Motor neuron (in vitro differentiated cells): ENCODE measurements around the gene PCDH12. TPM values are rescaled to one million over a fixed set of nuclear protein-coding genes. Genes with fewer than 3 reads are reported as not detected.

Source experiments
- ATAC-seq, 8 experiments: fragments of 200-7000 bp; cut with Tn5 transposase; replicated peaks in 6 of 8; 2 replicates each; pipeline ENCODE4 v1.8.0; 2021; ENCODE audit warnings: mild to moderate bottlenecking in 8 of 8, moderate library complexity in 8 of 8
- H3K27ac ChIP-seq, 2 donors: fragments of 250-450 bp; sonication (Bioruptor Pico); 2 replicates each; pipeline ENCODE4 v1.9.0; 2021; ENCODE audit warnings: antibody characterized with exemption in 2 of 2, mild to moderate bottlenecking in 2 of 2, moderate library complexity in 1 of 2
- H3K4me1 ChIP-seq, 2 donors: fragments of 250-450 bp; sonication (Bioruptor Pico); replicated peaks in 1 of 2; 2 replicates each; pipeline ENCODE4 v1.6.1; 2021; ENCODE audit warnings: antibody characterized with exemption in 2 of 2, mild to moderate bottlenecking in 2 of 2, moderate library complexity in 1 of 2
- H3K4me3 ChIP-seq, 5 donors: fragments of 250-450 bp; sonication (Bioruptor Pico); 2 replicates each; pipeline ENCODE4 v1.9.0; 2021; ENCODE audit warnings: antibody characterized with exemption in 5 of 5, mild to moderate bottlenecking in 5 of 5, moderate library complexity in 4 of 5
- WGBS, 10 experiments: fragments of 450-650 bp; shearing (Covaris generic); methylation state at CpG; one replicate each; pipeline ENCODE4 v1.0.0; 2022; 5-methylcytosine and 5-hydroxymethylcytosine counted together
- in situ Hi-C, 9 experiments: fragments of 400-800 bp; cut with MboI; loops; one replicate each; pipeline ENCODE4 v1.15.0; 2021; ENCODE audit warnings: low sequenced_read_pairs in 9 of 9, low pct_unique_long_range_greater_than_20kb in 2 of 9; ENCODE audit not compliant: unreplicated experiment in 9 of 9
- total RNA-seq, 8 experiments: library from RNA; unstranded; fragments of 300-600 nt; gene quantifications; 2 replicates each; pipeline versions ENCODE4 v1.2.3 to v1.2.4, GENCODE V29; 2022

Gene PCDH12
- total RNA-seq, 8 experiments from 2014 or later = 0.60 to 15.8 (median 0.93) TPM

DNA sequence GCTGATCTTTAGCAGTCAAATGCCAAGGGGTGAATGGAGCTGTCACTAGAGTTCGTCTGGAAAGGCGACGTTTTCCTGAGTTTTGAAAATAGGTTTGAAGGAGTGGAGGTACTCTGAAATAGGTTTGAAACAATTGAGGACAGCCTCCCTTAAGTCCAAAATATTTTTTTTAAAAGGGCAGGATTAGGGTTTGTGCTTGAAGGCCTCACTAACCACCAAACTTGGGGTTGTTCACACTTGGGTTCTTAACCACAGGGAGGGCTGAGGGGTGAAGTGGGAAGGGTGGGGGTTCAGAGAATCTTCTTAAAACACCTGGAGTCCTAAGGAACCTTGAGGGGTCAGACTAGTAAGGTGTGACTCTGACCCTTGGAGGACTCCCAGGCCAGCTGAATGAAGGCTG lies 3.5 kb upstream of the PCDH12 start:
- 82 to 96% (median 91%) methylated on average over 2 to 3 of the region's 3 CpGs; no CpG with 5 or more reads in 6 of the 10 experiments for WGBS, 10 experiments
- ATAC-seq = no peak

DNA sequence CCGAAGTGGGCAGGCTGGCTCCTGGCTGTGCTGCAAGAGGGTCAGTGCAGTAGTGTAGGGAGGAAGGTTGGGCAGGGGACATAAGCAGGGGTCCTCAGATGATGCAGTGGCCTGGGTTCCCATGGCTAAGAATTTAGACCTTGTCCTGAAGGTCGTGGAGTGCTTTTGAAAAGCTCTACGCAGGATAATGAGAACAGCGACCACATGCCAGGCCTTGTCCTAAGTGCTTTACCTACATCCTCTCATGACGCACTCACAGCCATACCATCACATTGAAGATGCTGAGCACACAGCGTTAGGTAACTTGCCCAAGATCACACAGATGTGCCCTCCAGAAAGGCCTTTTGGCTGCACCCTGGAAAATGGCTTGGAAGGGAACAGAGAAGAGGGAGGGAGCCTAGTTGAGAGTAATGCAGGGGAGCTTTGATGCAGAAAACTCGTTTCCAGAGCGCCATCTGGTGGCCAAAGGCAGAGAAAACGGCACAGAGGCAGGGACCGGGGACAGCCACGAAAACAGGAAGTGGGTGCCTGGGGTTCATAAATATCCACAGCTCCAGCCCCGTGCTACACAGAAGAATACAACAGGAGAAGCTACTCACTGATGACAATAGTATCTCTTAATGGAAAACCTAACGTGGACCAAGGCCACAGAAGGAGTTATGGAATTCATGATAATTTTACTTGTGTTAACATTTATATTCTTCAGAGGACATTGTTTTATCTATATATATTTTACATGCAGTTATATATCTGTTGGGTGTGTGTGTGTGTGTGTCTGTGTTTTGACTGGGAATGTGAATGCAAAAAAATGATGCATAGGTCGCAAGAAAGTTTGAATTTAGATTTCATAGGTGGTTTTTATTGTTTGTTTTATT lies 2.7 kb upstream of the PCDH12 start:
- WGBS, 10 experiments = 0 to 53% (median 11%) methylated on average over 1 to 9 of the region's 14 CpGs
- in situ Hi-C loops = loop anchor here in 3 of 9 experiments (10.0 to 25.0 kb wide), 3 partner anchors 266 to 286 kb away; partner anchors contain the start of gene ARAP3 (in 1 of the 3)
- Histone ChIP-seq H3K4me3 (no peak overlapping the region), H3K4me1 (peaks cover 15 to 31% of the 10 kb centered on the region in 2 donors), H3K27ac (no peak overlapping the region)
- peak; percentile 80 to 97 (median 95) for ATAC-seq

More for the DNA sequence above, 3.5 kb upstream of the PCDH12 start:
- Histone ChIP-seq H3K4me3 (no peak overlapping the region), H3K27ac (no peak overlapping the region), H3K4me1 (peaks cover 15 to 31% of the 10 kb centered on the region in 2 donors)
- in situ Hi-C loops = loop anchor here in 3 of 9 experiments (10.0 to 25.0 kb wide), 3 partner anchors 267 to 287 kb away; partner anchors contain the start of gene ARAP3 (in 1 of the 3)

DNA sequence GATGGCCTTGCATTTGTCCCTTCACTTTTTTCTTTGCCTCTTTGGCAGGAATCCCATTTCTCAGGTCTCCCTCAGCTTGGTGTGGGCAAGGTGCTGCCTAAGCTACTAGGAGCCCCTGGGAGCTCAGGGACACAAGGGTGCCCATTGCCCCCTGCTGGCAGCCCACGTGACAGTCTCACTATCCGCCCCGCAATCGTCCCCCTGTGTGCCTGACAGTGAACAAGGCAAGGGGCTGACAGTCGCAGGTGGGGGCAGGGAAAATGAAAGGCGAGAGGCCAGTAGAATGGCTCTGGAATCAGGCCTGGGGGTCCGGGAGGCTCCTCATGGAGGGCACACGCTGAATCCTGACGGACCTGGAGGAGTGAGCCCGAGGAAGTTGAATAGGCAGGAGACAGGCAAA lies 2.0 kb upstream of the PCDH12 start:
- peak in 2 of 8 experiments; percentile 6 to 28 for ATAC-seq

DNA sequence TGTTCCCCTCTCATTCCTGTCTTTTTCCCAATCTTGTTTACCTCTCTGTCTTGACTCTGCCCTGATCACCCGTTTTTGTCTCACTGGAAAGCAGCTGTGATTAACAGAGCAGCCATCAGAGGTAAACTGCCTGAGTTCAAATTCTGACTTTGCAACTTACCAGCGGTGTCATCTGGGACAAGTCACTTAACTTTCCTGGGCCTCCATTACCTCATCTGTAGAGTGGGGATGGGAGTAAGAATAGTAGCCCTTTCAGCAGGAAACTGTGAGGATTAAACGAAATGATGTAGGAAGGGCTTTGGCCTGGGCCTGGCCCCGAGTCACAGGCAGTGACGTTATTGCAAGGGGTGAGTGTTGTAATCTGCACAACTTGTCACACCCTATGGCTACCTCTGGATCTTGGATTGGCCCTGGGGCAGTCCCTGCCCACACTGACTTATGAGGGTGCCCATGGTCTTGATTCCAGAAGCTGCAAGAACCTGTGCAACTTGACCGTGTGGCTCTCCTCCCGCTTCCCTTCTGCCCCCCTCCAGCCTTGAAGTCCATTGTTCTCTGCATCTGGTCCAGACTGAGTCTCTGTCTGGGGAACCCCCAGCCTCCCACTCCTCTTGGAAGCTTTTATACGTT lies 657 bp upstream of the PCDH12 start:
- no peak overlapping the region for H3K27ac ChIP-seq
- in situ Hi-C loops = loop anchor here in 4 of 9 experiments (10.0 to 25.0 kb wide), 4 partner anchors 74 to 284 kb away; partner anchors contain the start of gene ARAP3 (in 1 of the 4)
- no peak overlapping the region for H3K4me3 ChIP-seq
- 42 to 100% (median 61%) methylated on average over 1 to 8 of the region's 8 CpGs; no CpG with 5 or more reads in 1 of the 10 experiments for WGBS, 10 experiments
- peak in 3 of 8 experiments; percentile 31 to 85 (median 82) for ATAC-seq
- H3K4me1 ChIP-seq = peaks cover 12 to 23% of the 10 kb centered on the region in 2 donors

More for the DNA sequence above, 2.0 kb upstream of the PCDH12 start:
- 40 to 100% (median 67%) methylated on average over 1 to 6 of the region's 10 CpGs; no CpG with 5 or more reads in 3 of the 10 experiments for WGBS, 10 experiments
- Histone ChIP-seq H3K4me3 (no peak overlapping the region), H3K27ac (no peak overlapping the region), H3K4me1 (peaks cover 15 to 31% of the 10 kb centered on the region in 2 donors)
- in situ Hi-C loops = loop anchor here in 3 of 9 experiments (10.0 to 25.0 kb wide), 3 partner anchors 265 to 285 kb away; partner anchors contain the start of gene ARAP3 (in 1 of the 3)

DNA sequence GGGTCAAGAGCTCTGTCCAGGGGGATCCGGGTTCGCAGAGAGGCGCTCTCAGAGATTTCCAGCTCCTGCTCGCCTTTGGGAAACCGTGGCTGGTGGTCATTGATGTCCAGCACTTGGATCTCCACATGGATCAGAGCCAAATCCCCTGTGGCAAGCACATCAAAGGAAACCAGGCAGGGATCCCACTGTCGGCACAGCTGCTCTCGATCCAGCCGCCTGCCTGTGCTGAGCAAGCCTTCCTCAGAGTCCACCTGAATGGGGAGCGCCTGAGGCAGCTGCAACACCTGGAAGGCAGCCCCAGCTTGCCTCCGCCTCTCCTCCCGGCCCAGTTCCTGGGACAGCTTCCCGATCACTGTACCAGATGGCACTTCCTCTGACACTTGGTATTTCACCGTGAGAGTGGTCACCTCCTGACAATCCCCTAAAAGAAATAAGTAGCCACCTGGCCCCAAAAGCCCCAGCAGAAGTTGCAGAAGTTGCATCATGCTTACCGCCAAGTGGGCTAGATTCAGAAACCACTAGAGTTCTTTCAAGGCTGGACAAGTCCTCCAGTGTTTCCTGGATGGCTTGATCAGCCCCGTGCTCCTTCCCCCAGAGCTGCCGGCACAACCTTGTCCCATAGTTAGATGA lies 520 bp downstream of the PCDH12 start:
- in situ Hi-C loops = loop anchor here in 4 of 9 experiments (10.0 to 25.0 kb wide), 4 partner anchors 73 to 283 kb away; partner anchors contain the start of gene ARAP3 (in 1 of the 4)
- Histone ChIP-seq H3K4me1 (peaks cover 8 to 11% of the 10 kb centered on the region in 2 donors), H3K4me3 (no peak overlapping the region), H3K27ac (no peak overlapping the region)
- WGBS, 10 experiments = 30 to 100% (median 87%) methylated on average over 2 to 11 of the region's 16 CpGs; no CpG with 5 or more reads in 4 of the 10 experiments
- no peak for ATAC-seq

DNA sequence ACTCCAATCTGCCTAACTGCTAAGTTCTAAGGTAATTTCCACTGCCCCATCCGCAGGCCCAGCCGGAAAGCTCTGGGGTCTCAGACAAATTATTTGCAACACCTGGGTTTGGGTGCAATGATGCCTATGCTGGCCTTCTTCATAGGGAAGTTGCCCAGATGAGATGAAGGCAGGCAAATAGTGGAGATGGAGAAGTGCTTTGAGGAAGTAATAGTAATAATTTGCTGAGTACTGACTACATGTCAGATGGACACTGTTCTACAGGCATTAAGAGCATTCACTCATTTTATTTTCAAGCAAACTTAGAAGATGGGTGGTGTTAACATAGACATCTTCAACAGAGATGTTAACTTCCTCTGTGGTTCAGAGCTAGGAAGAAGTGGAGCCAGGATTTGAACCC lies 3.8 kb downstream of the PCDH12 start:
- Histone ChIP-seq H3K4me3 (no peak overlapping the region), H3K27ac (no peak overlapping the region), H3K4me1 (peaks cover 2% of the 10 kb centered on the region in 2 donors)
- in situ Hi-C loops = loop anchor here in 4 of 9 experiments (10.0 to 25.0 kb wide), 4 partner anchors 69 to 279 kb away; partner anchors contain the start of gene ARAP3 (in 1 of the 4)
- 100% methylated on average over 1 to 2 of the region's 2 CpGs; no CpG with 5 or more reads in 6 of the 10 experiments for WGBS, 10 experiments
- ATAC-seq = no peak

DNA sequence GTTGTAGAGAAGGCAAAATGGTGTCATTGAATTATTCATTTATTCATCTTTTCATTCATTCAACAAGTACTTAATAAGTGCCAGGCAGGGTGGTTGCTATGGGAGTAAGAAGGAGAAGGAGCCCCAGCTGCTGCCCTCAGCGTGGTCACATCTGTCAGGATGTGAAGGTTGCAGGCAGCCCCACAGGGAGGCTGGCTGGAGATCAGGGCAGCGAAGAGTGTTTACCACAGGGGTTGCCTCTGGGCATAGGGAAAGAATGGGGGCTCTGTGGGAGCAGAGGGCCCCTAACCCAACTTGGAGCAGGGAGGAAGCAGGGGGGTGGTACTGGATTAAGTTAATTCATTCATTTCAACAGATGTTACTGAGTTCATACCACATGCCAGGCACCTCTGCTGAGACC lies 6.0 kb downstream of the PCDH12 start:
- ATAC-seq = peak in 1 of 8 experiments; percentile 17
- Histone ChIP-seq H3K4me1 (peaks cover 0 to 2% of the 10 kb centered on the region in 2 donors), H3K4me3 (no peak overlapping the region), H3K27ac (no peak overlapping the region)
- in situ Hi-C loops = loop anchor here in 4 of 9 experiments (10.0 to 25.0 kb wide), 4 partner anchors 67 to 277 kb away; partner anchors contain the start of gene ARAP3 (in 1 of the 4)
- 79 to 100% (median 80%) methylated on average over 1 to 2 of the region's 2 CpGs; no CpG with 5 or more reads in 7 of the 10 experiments for WGBS, 10 experiments

DNA sequence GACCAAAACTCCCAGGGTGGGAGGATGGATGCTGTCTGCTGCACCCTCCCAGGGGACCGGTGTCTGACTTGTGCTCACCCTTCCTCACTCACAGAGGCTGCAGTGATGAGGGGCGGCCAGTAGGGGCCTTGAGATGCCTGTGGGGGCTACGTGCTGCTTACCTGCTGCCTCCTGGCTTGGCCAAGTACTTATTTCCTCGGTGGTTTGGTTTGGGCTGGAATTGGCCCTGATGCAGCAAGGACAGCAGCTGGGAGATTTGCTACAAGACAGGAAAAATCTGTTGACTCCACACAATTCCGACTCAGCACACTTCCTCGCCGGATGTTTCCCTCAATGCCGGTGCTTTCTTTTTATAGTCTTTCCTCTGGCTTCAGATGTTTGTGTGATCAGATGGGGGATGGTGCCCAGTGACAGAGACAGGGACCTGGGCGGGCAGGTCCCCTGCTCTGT lies 6.6 kb downstream of the PCDH12 start:
- H3K27ac ChIP-seq = no peak overlapping the region
- H3K4me3 ChIP-seq = no peak overlapping the region
- in situ Hi-C loops = loop anchor here in 4 of 9 experiments (10.0 to 25.0 kb wide), 4 partner anchors 67 to 277 kb away; partner anchors contain the start of gene ARAP3 (in 1 of the 4)
- peaks cover 0 to 2% of the 10 kb centered on the region in 2 donors for H3K4me1 ChIP-seq
- ATAC-seq = peak in 6 of 8 experiments; percentile 36 to 70 (median 51)
- 0 to 75% (median 58%) methylated on average over 1 to 9 of the region's 9 CpGs; no CpG with 5 or more reads in 1 of the 10 experiments for WGBS, 10 experiments

DNA sequence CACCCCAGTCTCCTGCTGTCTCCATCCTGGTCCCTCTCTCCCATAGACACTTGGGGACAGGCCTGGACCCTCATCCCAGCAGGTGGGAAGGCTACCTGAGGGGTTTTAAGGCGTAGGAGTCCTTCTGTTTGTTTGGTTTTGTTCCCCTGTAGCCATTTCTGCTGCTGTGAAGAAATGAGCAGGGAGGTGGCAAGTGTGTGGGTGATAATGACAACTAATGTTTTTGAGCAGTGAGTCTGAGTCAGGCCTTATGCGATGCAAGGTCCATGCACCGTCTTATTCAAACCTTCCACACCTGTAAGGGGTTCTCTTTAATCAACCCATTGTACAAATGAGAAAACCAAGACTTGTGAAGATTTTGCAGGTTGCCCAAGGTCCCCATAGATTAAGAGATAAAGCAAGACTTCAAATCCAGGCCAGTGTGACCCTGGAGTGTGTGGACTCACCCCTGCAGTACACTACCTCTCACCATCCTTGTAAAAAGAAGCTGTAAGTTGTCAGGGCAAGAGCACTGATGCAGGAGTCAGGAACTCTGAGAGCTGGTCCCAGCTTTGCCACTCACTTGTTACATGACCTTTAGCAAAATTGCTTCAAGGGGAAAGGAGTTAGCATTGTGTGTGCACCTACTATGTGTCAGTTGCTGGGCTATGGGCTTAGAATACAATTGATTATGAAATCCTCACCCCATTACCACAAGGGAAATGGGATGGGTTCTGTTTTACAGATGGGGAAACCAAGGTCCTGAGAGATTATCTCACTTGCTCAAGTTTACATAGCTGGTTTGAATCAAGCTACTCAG lies 7.6 kb downstream of the PCDH12 start:
- H3K4me1 ChIP-seq = peaks cover 3 to 8% of the 10 kb centered on the region in 2 donors
- no peak for ATAC-seq
- no peak overlapping the region for H3K27ac ChIP-seq
- in situ Hi-C loops = loop anchor here in 4 of 9 experiments (10.0 to 25.0 kb wide), 4 partner anchors 66 to 276 kb away; partner anchors contain the start of gene ARAP3 (in 1 of the 4)
- no peak overlapping the region for H3K4me3 ChIP-seq
- whole genome bisulfite sequencing, 10 experiments = 60 to 100% (median 88%) methylated on average over 1 to 3 of the region's 3 CpGs; no CpG with 5 or more reads in 4 of the 10 experiments

DNA sequence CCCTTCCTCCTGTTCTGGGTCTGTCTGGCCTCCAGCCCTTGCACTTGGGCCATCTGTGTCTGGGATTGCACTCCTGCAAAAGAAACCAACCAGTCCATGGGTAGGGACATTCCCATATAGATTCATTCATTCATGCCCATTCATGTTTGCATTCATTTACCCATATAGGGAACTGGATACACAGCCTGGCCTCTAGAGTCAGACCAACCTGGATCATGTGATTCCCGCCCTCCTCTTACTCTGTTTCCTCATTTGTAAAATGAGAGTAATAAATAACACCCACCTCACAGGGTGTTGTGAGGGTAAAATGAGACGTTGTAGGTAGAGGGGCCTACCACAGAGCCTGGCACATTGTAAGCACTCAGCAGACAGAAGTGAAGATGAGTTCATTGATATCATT lies 8.5 kb downstream of the PCDH12 start:
- no peak overlapping the region for H3K4me3 ChIP-seq
- in situ Hi-C loops = loop anchor here in 3 of 9 experiments (25.0 kb wide), 1 partner anchor 262 kb away; the partner anchor contains the start of gene ARAP3 (in 3 of the 3)
- 40 to 100% (median 100%) methylated on average over 1 of the region's 2 CpGs; no CpG with 5 or more reads in 5 of the 10 experiments for WGBS, 10 experiments
- H3K27ac ChIP-seq = no peak overlapping the region
- ATAC-seq = no peak
- peaks cover 3 to 8% of the 10 kb centered on the region in 2 donors for H3K4me1 ChIP-seq

DNA sequence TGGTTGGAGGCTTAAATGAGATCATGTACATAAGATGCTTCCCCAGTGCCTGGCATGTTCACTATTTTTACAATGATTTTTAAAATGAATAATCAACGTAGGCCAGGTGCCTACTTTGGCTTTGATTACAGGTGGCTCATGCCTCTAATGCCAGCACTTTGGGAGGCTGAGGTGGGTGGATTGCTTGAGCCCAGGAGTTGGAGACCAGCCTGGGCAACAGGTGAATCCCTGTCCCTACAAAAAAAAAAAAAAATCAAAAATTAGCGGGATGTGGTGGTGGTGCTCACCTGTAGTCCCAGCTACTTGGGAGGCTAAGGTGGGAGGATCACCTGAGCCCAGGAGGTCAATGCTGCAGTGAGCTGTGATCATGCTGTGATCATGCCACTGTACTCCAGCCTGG lies 9.2 kb downstream of the PCDH12 start:
- no peak overlapping the region for H3K27ac ChIP-seq
- H3K4me3 ChIP-seq = no peak overlapping the region
- H3K4me1 ChIP-seq = peaks cover 3 to 8% of the 10 kb centered on the region in 2 donors
- 64 to 93% (median 70%) methylated on average over 1 to 2 of the region's 2 CpGs; no CpG with 5 or more reads in 3 of the 10 experiments for WGBS, 10 experiments
- in situ Hi-C loops = loop anchor here in 3 of 9 experiments (25.0 kb wide), 1 partner anchor 262 kb away; the partner anchor contains the start of gene ARAP3 (in 3 of the 3)
- no peak for ATAC-seq
